Mucosa of descending colon (tissue), 3 donors: ENCODE data around the gene GUK1. TPM values are rescaled to one million over a fixed set of nuclear protein-coding genes. Genes with fewer than 3 reads are reported as not detected.
"Not testable (repeated sequence)": the region's sequence is repeated elsewhere in the genome, so short reads cannot be mapped to it uniquely, and the experiment has no call there.

Source experiments
- ATAC-seq: fragments of 200-7000 bp; cut with Tn5 transposase; one replicate; pipeline ENCODE4 v1.9.1; 2020; ENCODE audit warnings: mild to moderate bottlenecking, moderate library complexity
- DNase-seq, 3 donors: peaks; one replicate each; pipeline ENCODE4 v3.0.0-alpha.2; 2020
- H3K36me3 ChIP-seq: fragments of 200-600 bp; one replicate; pipeline ENCODE4 v1.8.0; 2021; ENCODE audit warnings: low read depth, mild to moderate bottlenecking
- H3K4me1 ChIP-seq: fragments of 200-600 bp; one replicate; pipeline ENCODE4 v1.8.0; 2021; ENCODE audit warnings: low read depth, mild to moderate bottlenecking
- H3K4me3 ChIP-seq: fragments of 200-600 bp; one replicate; pipeline ENCODE4 v1.8.0; 2021; ENCODE audit warnings: mild to moderate bottlenecking
- H3K9me3 ChIP-seq: fragments of 200-600 bp; one replicate; pipeline ENCODE4 v1.8.0; 2021; ENCODE audit warnings: mild to moderate bottlenecking
- CTCF ChIP-seq: fragments of 200-600 bp; IDR thresholded peaks from one replicate; pipeline ENCODE4 v1.8.0; 2022; ENCODE audit warnings: antibody characterized with exemption, mild to moderate bottlenecking
- intact Hi-C, 2 donors: fragments of 100-400 bp; cut with DNase I in 1 of 2; cut with micrococcal nuclease in 1 of 2; formaldehyde crosslinking; loops; one replicate each; pipeline versions ENCODE4 v1.11.0 to v1.11.1; 2022; cut with DNase I, micrococcal nuclease
- total RNA-seq, 3 donors: library from RNA; stranded (reverse); fragmentation: NEBNext Ultra II Directional in 2 of 3; extraction: Animal tissue kit (Norgen Biotek cat#: 25700) in 2 of 3; gene quantifications; one replicate each; pipeline versions ENCODE4 v1.2.1 to v1.2.4, GENCODE V29; 2021 to 2023
- donor health status: DM: no; HTN: no; CAD: no; lungs with moderate emphysema.
- donor health status: DM: no; HTN: no; CAD: no.
- donor health status: DM: no; HTN: yes; CAD: no.

The GUK1 gene
- total RNA-seq, 3 donors from 2014 or later: 165 to 182 (median 178) TPM

GRCh38 chr1:228171221-228171891 lies 31.3 kb downstream of the GUK1 start:
- Histone ChIP-seq H3K36me3 (no peaks in the 10 kb centered on the region), H3K9me3 (no peaks in the 10 kb centered on the region), H3K4me1 (peaks cover 7% of the 10 kb centered on the region), H3K4me3 (no peak overlapping the region)
- DNase-seq (peak in 1 of 3 donors; percentile 15), ATAC-seq (no peak)
- TF ChIP-seq CTCF: no peak
- intact Hi-C loops: no loop called here

DNA sequence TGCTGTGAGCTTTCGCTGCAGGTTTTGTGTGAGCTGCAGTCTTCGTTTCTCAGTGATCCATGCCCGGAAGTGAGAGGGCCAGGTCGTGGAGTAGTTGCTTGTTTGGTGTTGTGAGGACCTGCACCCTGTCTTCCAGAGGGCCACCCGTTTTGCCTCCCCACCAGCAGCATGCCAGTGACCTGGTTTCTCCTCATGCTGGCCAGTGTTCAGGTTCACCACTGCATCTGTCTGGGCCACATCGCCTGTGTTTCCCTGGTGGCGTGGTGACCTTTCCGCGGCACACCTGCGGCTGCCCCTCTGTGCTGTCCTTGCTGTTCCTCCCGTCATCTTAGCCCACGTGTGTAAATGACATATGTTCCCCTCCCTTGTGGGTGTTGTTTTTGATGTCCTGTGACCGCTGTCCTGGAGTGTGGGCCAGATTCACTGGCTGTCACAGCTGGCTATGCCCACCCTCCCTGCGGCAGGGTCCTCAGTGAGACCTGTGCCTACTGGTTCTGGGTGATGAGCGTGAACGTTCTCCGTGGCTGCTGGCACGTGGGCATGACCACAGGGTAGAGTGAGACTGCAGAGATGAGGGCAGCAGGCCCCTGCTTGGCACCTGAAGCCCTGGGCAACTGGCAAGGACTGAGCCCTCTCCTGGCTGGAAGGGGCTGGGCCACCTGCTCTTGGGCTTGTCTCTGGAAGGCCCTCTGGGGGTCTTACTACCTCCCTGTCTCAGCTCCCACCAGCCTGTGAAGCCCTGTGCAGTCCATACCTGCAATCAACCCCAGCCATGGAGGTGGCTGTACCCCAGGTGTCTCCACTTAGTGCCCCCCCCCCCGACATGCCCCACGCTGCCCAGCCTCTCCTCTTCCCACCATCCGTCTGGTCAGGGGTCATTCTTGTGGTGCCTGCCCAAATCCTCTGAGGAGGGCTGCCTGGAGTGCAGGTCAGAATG lies 32.8 kb downstream of the GUK1 start:
- Histone ChIP-seq H3K36me3 (no peaks in the 10 kb centered on the region), H3K9me3 (no peaks in the 10 kb centered on the region), H3K4me1 (no peaks in the 10 kb centered on the region), H3K4me3 (no peak overlapping the region)
- no peak for DNase-seq
- ATAC-seq: no peak
- intact Hi-C loops: no loop called here
- no peak for TF ChIP-seq CTCF

GRCh38 chr1:228173528-228174481 lies 33.7 kb downstream of the GUK1 start:
- ATAC-seq (peak; percentile 57), DNase-seq (peak in 2 of 3 donors; percentile 33 to 63)
- H3K4me3 ChIP-seq, H3K36me3 ChIP-seq, H3K9me3 ChIP-seq, intact Hi-C loops, H3K4me1 ChIP-seq: not testable (repeated sequence)

- Histone ChIP-seq H3K4me1 (no peaks in the 10 kb centered on the region), H3K9me3 (no peaks in the 10 kb centered on the region), H3K4me3 (no peak overlapping the region), H3K36me3 (no peaks in the 10 kb centered on the region)
- peak in 2 of 3 donors; percentile 34 to 60 for DNase-seq
- no peak for TF ChIP-seq CTCF
- intact Hi-C loops: no loop called here
- ATAC-seq: peak; percentile 53
Measured at GRCh38 chr1:228174482-228175315, 34.6 kb downstream of the GUK1 start.

DNA sequence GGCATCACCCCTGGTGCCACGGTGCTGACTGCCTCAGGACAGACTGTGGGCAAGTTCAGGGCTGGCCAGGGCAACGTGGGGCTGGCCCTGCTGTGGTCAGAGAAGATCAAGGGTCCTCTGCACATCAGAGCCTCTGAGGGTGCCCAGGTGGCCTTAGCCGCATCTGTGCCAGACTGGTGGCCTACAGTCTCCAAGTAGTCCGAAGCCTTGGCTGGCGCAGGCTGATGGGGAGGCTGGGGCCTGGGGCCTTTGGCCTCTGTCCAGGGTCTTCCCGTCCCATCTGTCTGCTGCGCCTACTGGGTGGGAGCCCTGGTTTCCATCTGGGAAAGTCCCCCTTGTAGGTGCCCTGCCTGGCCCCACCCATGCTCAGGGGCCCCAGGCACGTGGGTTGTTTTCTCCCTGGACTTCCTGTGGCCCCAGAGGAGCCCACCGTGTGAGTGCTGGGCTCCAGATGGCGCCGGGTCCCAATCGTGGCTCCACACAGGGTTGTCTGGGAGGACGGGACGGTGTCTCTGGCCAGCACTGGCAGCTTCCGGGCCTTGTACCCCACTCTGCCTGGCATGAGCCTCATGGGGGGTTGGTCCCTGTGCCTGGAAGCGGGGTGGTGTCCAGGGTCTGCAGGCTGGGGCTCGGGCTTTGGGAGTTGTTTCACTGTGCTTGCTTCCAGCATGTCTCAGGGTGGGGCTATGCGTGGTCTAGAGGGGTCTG lies 35.4 kb downstream of the GUK1 start:
- DNase-seq: no peak
- H3K4me1 ChIP-seq: no peaks in the 10 kb centered on the region
- no peak for ATAC-seq
- no peak for TF ChIP-seq CTCF
- H3K4me3 ChIP-seq: no peak overlapping the region
- H3K9me3 ChIP-seq: no peaks in the 10 kb centered on the region
- intact Hi-C loops: no loop called here
- no peaks in the 10 kb centered on the region for H3K36me3 ChIP-seq
